Lung (tissue), 12 donors: ENCODE measurements around the gene PROX1. TPM values are rescaled to one million over a fixed set of nuclear protein-coding genes. Genes with fewer than 3 reads are reported as not detected.

Source experiments
- ATAC-seq: fragments of 200-7000 bp; cut with Tn5 transposase; one replicate; pipeline ENCODE4 v1.9.1; 2020; ENCODE audit warnings: moderate number of reproducible peaks; ENCODE audit not compliant: insufficient read depth, low FRiP score
- DNase-seq, 3 donors: peaks; one replicate each; pipeline ENCODE4 v3.0.0-alpha.2; 2013 to 2017
- H3K27ac ChIP-seq, 2 donors: one replicate each; pipeline ENCODE4 v1.5.1; 2013; ENCODE audit warnings: mild to moderate bottlenecking in 2 of 2, moderate library complexity in 2 of 2, control low read depth in 1 of 2, inconsistent platforms in 1 of 2, low read depth in 1 of 2, low read length in 1 of 2
- H3K27me3 ChIP-seq, 3 donors: one replicate each; pipeline ENCODE4 v1.5.1; 2013; ENCODE audit warnings: low read length in 2 of 3; ENCODE audit not compliant: control insufficient read depth in 3 of 3, insufficient read depth in 3 of 3
- H3K36me3 ChIP-seq, 4 donors: one replicate each; pipeline ENCODE4 v1.5.1; 2013; ENCODE audit warnings: low read length in 4 of 4, mild to moderate bottlenecking in 1 of 4, moderate library complexity in 1 of 4; ENCODE audit not compliant: control insufficient read depth in 4 of 4, insufficient read depth in 4 of 4
- H3K4me1 ChIP-seq, 5 donors: one replicate each; pipeline ENCODE4 v1.5.1; 2013; ENCODE audit warnings: low read length in 5 of 5, mild to moderate bottlenecking in 2 of 5, moderate library complexity in 1 of 5; ENCODE audit not compliant: control insufficient read depth in 5 of 5, insufficient read depth in 5 of 5
- H3K4me3 ChIP-seq: one replicate; pipeline ENCODE4 v1.5.1; 2013; ENCODE audit warnings: mild to moderate bottlenecking, control low read depth, moderate library complexity
- H3K9ac ChIP-seq, 2 donors: one replicate each; pipeline ENCODE4 v1.5.1; 2013; ENCODE audit warnings: low read length in 2 of 2, control low read depth in 1 of 2; ENCODE audit not compliant: insufficient read depth in 1 of 2
- H3K9me3 ChIP-seq, 4 donors: one replicate each; pipeline ENCODE4 v1.5.1; 2013; ENCODE audit warnings: low read length in 3 of 4, mild to moderate bottlenecking in 1 of 4, moderate library complexity in 1 of 4; ENCODE audit not compliant: control insufficient read depth in 4 of 4, insufficient read depth in 3 of 4
- WGBS, 2 donors: extraction: QIAGEN DNeasy Blood & Tissue Kit; methylation state at CpG; one replicate each; pipeline ENCODE4 v1.1.7; 2013; 5-methylcytosine and 5-hydroxymethylcytosine counted together
- polyA plus RNA-seq, 2 donors: library from polyadenylated mRNA; stranded (reverse); fragments of 200-250 nt; gene quantifications; one replicate each; pipeline ENCODE4 v1.2.1, GENCODE V29; 2013
- total RNA-seq, 2 donors: library from RNA; depleted of rRNA in 1 of 2; stranded (reverse); fragments of >200 nt in 1 of 2; gene quantifications; one replicate each; pipeline ENCODE4 v1.2.1, GENCODE V29; 2014 to 2021
- TF ChIP-seq, protein P1 (sequence below): IDR thresholded peaks from 2 replicates; pipeline ENCODE4 v1.5.1; 2012; ENCODE audit warnings: mild to moderate bottlenecking; ENCODE audit errors: control extremely low read depth, extremely low read depth
- donor health status: control.
- donor health status: control.
- donor health status: Bipolar disorder and iron deficiency.
- donor health status: healthy.
- donor health status: DM: yes; HTN: yes; CAD: no.

Gene PROX1
- total and polyA plus RNA-seq, 4 donors: 0.33 to 10.1 (median 4.0) TPM

DNA sequence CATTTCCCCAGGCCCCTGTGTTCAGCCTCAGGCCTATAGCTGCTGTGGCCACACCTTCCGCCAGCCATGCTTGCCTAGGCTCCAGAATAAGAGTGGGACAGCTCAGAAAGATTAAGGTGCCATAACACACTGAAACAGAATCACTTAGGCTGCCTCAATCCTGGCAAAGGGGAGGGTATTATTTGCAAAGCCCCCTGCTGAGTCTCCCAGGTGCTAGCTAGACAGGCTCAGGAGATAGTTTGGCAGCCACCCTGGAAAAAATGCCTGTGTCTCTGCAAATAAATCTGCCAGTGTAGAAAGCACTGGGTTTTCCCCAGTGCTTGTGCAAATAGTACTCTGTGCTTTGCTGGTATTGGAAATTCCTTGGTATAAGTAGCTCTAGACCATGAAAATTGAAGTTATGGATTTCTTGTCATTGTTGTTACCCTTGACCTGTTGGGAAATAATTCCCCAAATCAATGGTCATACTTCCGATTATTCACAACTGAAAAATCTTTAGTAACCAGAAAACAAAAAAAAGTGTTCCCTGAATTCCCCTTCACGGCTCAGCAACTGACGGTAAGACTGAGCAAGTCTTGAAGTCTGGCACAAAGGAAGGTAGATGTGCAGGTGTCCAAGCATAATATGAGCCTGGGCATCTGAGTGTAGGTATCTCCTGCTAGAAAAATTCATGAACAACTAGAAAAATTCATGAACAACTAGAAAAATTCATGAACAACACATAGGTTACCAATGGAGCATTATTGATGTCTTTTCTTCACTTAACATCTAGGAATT is 56.9 kb downstream of the PROX1 start:
- 86 to 89% methylated on average over 4 of the region's 4 CpGs for WGBS, 2 donors

DNA sequence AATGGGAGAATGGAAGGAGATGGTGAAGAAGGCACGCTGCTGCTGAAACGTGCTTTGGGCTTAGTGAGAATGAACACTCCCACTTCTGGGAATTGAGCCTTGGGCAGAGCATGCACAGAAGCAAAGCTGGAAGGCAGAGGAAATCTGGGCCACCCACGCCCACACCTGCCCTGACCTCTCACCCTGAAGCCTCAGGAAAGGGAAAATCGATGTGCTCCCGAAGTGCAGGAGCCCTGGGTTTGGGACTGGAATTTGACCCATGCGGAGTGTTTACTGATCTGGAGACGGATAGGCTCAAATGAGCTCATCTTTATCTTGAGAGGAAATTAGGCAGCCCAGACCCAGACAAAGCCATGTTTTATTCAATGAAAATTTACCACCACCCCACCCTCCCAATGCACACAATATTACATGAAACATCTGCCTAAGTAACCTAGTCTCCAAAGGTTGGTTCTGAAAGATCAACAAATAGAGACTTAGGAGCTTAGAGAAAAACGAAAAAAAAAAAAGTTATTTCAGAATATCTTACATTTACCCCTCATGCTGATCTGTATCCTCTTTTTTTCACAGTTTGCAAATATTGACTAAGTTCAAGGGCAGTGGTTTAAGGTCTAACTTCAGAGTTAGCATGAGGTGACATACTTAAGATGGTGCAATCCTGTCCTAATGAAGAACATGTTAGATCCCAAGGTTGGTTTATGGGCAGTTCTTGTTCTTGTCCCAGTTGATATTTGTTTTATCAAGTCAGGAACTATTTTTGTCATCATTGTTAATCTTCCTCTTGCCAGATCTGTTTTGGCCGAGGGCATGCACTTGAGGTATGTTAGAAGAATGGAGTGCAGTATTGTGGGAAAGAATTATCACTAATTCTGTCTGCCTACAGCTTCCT is 63.0 kb downstream of the PROX1 start:
- ATAC-seq: no peak
- WGBS, 2 donors: 48 to 58% methylated on average over 9 of the region's 9 CpGs
- no peak overlapping the region for H3K4me3 ChIP-seq

More for the DNA sequence above, 56.9 kb downstream of the PROX1 start:
- H3K27ac ChIP-seq: no peak overlapping the region
- H3K4me3 ChIP-seq: no peak overlapping the region
- no peak for ATAC-seq
- DNase-seq: no peak
- H3K36me3 ChIP-seq: no peaks in the 10 kb centered on the region
- H3K9ac ChIP-seq: no peak overlapping the region
- TF ChIP-seq, protein P1, sequence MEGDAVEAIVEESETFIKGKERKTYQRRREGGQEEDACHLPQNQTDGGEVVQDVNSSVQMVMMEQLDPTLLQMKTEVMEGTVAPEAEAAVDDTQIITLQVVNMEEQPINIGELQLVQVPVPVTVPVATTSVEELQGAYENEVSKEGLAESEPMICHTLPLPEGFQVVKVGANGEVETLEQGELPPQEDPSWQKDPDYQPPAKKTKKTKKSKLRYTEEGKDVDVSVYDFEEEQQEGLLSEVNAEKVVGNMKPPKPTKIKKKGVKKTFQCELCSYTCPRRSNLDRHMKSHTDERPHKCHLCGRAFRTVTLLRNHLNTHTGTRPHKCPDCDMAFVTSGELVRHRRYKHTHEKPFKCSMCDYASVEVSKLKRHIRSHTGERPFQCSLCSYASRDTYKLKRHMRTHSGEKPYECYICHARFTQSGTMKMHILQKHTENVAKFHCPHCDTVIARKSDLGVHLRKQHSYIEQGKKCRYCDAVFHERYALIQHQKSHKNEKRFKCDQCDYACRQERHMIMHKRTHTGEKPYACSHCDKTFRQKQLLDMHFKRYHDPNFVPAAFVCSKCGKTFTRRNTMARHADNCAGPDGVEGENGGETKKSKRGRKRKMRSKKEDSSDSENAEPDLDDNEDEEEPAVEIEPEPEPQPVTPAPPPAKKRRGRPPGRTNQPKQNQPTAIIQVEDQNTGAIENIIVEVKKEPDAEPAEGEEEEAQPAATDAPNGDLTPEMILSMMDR: no peak
- no peaks in the 10 kb centered on the region for H3K27me3 ChIP-seq
- H3K9me3 ChIP-seq: peaks cover 0 to 2% (median 0%) of the 10 kb centered on the region in 4 donors
- peaks cover 0 to 3% (median 0%) of the 10 kb centered on the region in 5 donors for H3K4me1 ChIP-seq

DNA sequence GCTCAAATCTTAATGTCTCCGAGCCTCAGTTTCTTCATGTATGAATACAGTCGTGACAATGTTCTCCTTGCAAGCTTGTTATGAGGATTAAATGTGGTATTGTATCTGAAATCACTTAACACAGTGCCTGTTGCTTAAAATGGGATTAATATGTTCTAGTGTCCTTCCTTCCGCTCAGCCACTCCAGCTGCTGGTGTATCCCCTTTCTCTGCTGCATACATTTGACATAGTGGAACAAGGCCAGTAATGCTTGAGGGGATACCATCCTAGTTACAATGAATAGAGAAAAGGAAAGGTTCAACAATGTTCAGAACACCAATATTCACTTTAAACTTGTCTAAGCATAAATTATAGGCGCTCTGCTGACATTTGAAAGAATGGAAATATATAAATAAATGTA is 64.0 kb downstream of the PROX1 start:
- Histone ChIP-seq H3K9ac (no peak overlapping the region), H3K4me3 (no peak overlapping the region), H3K27me3 (no peaks in the 10 kb centered on the region), H3K9me3 (peaks cover 0 to 5% (median 0%) of the 10 kb centered on the region in 4 donors), H3K4me1 (peaks cover 0 to 8% (median 0%) of the 10 kb centered on the region in 5 donors), H3K36me3 (no peaks in the 10 kb centered on the region), H3K27ac (no peak overlapping the region)
- TF ChIP-seq, protein P1: no peak
- WGBS, 2 donors: 92% methylated on average over 4 of the region's 4 CpGs
- DNase-seq: no peak
- no peak for ATAC-seq

More for the DNA sequence above, 63.0 kb downstream of the PROX1 start:
- no peak overlapping the region for H3K27ac ChIP-seq
- no peaks in the 10 kb centered on the region for H3K27me3 ChIP-seq
- DNase-seq: no peak
- no peaks in the 10 kb centered on the region for H3K36me3 ChIP-seq
- H3K4me1 ChIP-seq: peaks cover 0 to 8% (median 0%) of the 10 kb centered on the region in 5 donors
- H3K9ac ChIP-seq: no peak overlapping the region
- TF ChIP-seq, protein P1: no peak
- peaks cover 0 to 5% (median 0%) of the 10 kb centered on the region in 4 donors for H3K9me3 ChIP-seq
